ENCODE data around the gene RECQL.

- TF ChIP-seq CTCF (IDR thresholded peaks at IDR 0.05) (no peak), POLR2A (IDR thresholded peaks at IDR 0.05) (no peak)
These were observed 66.7 kb downstream of the RECQL start for GRCh38 chr12:21434699-21435098.

All from lower leg skin (tissue), 3 donors.